ENCODE results near the gene UNC50.

GRCh38 chr2:98561902-98562695 lies 46.3 kb upstream of the UNC50 start:
- TF ChIP-seq, protein P1, sequence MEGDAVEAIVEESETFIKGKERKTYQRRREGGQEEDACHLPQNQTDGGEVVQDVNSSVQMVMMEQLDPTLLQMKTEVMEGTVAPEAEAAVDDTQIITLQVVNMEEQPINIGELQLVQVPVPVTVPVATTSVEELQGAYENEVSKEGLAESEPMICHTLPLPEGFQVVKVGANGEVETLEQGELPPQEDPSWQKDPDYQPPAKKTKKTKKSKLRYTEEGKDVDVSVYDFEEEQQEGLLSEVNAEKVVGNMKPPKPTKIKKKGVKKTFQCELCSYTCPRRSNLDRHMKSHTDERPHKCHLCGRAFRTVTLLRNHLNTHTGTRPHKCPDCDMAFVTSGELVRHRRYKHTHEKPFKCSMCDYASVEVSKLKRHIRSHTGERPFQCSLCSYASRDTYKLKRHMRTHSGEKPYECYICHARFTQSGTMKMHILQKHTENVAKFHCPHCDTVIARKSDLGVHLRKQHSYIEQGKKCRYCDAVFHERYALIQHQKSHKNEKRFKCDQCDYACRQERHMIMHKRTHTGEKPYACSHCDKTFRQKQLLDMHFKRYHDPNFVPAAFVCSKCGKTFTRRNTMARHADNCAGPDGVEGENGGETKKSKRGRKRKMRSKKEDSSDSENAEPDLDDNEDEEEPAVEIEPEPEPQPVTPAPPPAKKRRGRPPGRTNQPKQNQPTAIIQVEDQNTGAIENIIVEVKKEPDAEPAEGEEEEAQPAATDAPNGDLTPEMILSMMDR (IDR thresholded peaks at IDR 0.05; ENCODE audit: insufficient read depth, low read length), result no peak
- TF ChIP-seq POLR2AphosphoS5 (IDR thresholded peaks at IDR 0.05; ENCODE audit: low read depth), result no peak
